ENCODE data around the gene ITPRID1. TPM values are rescaled to one million over a fixed set of nuclear protein-coding genes. Genes with fewer than 3 reads are reported as not detected.

ITPRID1 gene
- total RNA-seq, 1 experiment from 2014 or later = 1.2 TPM

DNA sequence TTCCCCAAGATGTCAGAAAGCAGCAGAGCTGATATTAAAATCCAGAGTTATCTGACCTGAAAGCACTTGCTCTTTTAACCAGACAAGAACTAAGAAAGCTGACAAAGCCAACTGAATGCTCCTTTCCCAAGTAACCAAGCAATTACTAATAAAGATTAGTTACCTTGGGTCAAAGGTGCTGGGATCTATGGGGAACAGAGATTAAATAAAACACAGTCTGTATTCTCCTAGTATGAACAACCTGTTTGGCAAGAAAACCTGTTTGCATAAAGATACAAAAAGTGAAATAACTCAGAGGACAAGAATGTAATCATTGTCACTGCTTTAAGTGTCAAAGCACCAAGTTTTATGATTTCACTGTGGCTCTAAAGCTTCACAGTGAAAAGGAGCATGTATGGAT is 35.7 kb downstream of the ITPRID1 start:
- H3K79me1 ChIP-seq (ENCODE audit: insufficient read depth, low read depth, low read length, poor library complexity, severe bottlenecking) = no peaks in the 10 kb centered on the region
- H3K79me2 ChIP-seq (ENCODE audit: insufficient read depth, low read length) = no peaks in the 10 kb centered on the region
- no peaks in the 10 kb centered on the region for H3K27me3 Mint-ChIP-seq (ENCODE audit: low read depth)
- no peak overlapping the region for H2BK120ac ChIP-seq (ENCODE audit: low read depth, low read length, poor library complexity, severe bottlenecking)
- H3K4me2 ChIP-seq (ENCODE audit: insufficient read depth, insufficient read length, low read length) = no peak overlapping the region
- TF ChIP-seq, protein P1, sequence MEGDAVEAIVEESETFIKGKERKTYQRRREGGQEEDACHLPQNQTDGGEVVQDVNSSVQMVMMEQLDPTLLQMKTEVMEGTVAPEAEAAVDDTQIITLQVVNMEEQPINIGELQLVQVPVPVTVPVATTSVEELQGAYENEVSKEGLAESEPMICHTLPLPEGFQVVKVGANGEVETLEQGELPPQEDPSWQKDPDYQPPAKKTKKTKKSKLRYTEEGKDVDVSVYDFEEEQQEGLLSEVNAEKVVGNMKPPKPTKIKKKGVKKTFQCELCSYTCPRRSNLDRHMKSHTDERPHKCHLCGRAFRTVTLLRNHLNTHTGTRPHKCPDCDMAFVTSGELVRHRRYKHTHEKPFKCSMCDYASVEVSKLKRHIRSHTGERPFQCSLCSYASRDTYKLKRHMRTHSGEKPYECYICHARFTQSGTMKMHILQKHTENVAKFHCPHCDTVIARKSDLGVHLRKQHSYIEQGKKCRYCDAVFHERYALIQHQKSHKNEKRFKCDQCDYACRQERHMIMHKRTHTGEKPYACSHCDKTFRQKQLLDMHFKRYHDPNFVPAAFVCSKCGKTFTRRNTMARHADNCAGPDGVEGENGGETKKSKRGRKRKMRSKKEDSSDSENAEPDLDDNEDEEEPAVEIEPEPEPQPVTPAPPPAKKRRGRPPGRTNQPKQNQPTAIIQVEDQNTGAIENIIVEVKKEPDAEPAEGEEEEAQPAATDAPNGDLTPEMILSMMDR (conservative IDR thresholded peaks at IDR 0.05) = no peak
- H3K9ac ChIP-seq (ENCODE audit: extremely low read depth, insufficient read length, low read length) = no peak overlapping the region
- no peak overlapping the region for H2BK20ac ChIP-seq (ENCODE audit: low read depth, low read length, poor library complexity, severe bottlenecking)
- H4K5ac ChIP-seq (ENCODE audit: insufficient read length, low read depth, low read length) = no peak overlapping the region
- H4K91ac ChIP-seq (ENCODE audit: insufficient read length, low read depth, low read length) = no peak overlapping the region
- no peaks in the 10 kb centered on the region for H3K36me3 Mint-ChIP-seq (ENCODE audit: insufficient read depth in 1 of 3, low read depth in 3 of 3)
- no peak overlapping the region for H3K56ac ChIP-seq (ENCODE audit: insufficient read length, low read depth, low read length)
- no peaks in the 10 kb centered on the region for H3K9me3 Mint-ChIP-seq
- no peak overlapping the region for H3K4ac ChIP-seq (ENCODE audit: low read depth, low read length)
- peaks cover 23 to 28% of the 10 kb centered on the region in 2 experiments for H3K4me1 Mint-ChIP-seq
- no peaks in the 10 kb centered on the region for H3K9me3 ChIP-seq (ENCODE audit: control insufficient read depth, low read depth, low read length)
- H3K18ac ChIP-seq (ENCODE audit: insufficient read length, low read depth, low read length) = no peak overlapping the region
- H3K27ac Mint-ChIP-seq = no peak overlapping the region
- no peak overlapping the region for H2BK12ac ChIP-seq (ENCODE audit: insufficient read length, low read depth, low read length)
- H3K14ac ChIP-seq (ENCODE audit: insufficient read depth, low read length) = no peak overlapping the region
- no peak overlapping the region for H3K4me3 Mint-ChIP-seq
- no peak for DNase-seq
- no peak overlapping the region for H4K8ac ChIP-seq (replicated peaks; ENCODE audit: insufficient read length, low read depth, low read length)
- no peak overlapping the region for H2BK5ac ChIP-seq (ENCODE audit: insufficient read length, low read length)
- no peaks in the 10 kb centered on the region for H3K27me3 ChIP-seq (ENCODE audit: insufficient read depth, low read length)
- H2AFZ ChIP-seq (ENCODE audit: low read length) = no peak overlapping the region
- no peak overlapping the region for H3K27ac ChIP-seq (ENCODE audit: insufficient read length, low read depth, low read length)
- H2AK5ac ChIP-seq (ENCODE audit: insufficient read length, low read length) = no peak overlapping the region
- H4K20me1 ChIP-seq (ENCODE audit: control insufficient read depth, insufficient read depth, insufficient read length) = no peaks in the 10 kb centered on the region
- H3T11ph ChIP-seq (ENCODE audit: low read length) = no peak overlapping the region
- H3K23me2 ChIP-seq (ENCODE audit: insufficient read length, low read depth, low read length, poor library complexity, severe bottlenecking) = no peaks in the 10 kb centered on the region
- no peak overlapping the region for H3K23ac ChIP-seq (ENCODE audit: insufficient read length, low read depth, low read length)
- no peak overlapping the region for H2BK15ac ChIP-seq (ENCODE audit: low read depth, low read length)
- no peaks in the 10 kb centered on the region for H3K4me1 ChIP-seq (ENCODE audit: insufficient read depth, low read length)
